Omental fat pad (tissue), 4 donors: ENCODE results near the gene DCAF6. TPM values are rescaled to one million over a fixed set of nuclear protein-coding genes. Genes with fewer than 3 reads are reported as not detected.

ENCODE experiments used
- ATAC-seq: fragments of 150-250 bp; one replicate; pipeline ENCODE4 v1.9.1; 2016; ENCODE audit warnings: mild to moderate bottlenecking, moderate library complexity; ENCODE audit not compliant: low FRiP score
- DNase-seq: peaks from one replicate; pipeline ENCODE4 v3.0.0-alpha.2; 2019; ENCODE audit warnings: low spot score
- CTCF ChIP-seq, 3 donors: fragments of 450-650 bp; IDR thresholded peaks; one replicate each; pipeline ENCODE4 v1.5.1; 2016 to 2017; ENCODE audit warnings: antibody characterized with exemption in 3 of 3, mild to moderate bottlenecking in 3 of 3, moderate library complexity in 2 of 3
- total RNA-seq, 4 donors: library from RNA; depleted of rRNA; stranded (reverse); fragments of >200 nt; gene quantifications; one replicate each; pipeline ENCODE4 v1.1.0, GENCODE V29; 2016

DCAF6 gene
- total RNA-seq, 4 donors from 2014 or later: 57.2 to 98.4 (median 75.5) TPM

- no peak for DNase-seq
- no peak for TF ChIP-seq CTCF (IDR thresholded peaks at IDR 0.05)
- no peak for ATAC-seq
Measured at GRCh38 chr1:167940264-167940663, 3.8 kb downstream of the DCAF6 start.

- no peak for TF ChIP-seq CTCF (IDR thresholded peaks at IDR 0.05)
- ATAC-seq (no peak), DNase-seq (no peak)
Measured at GRCh38 chr1:167943541-167943940, 7.1 kb downstream of the DCAF6 start.

GRCh38 chr1:167947733-167948132, 11.2 kb downstream of the DCAF6 start:
- TF ChIP-seq CTCF (IDR thresholded peaks at IDR 0.05): no peak
- no peak for DNase-seq
- ATAC-seq: no peak

GRCh38 chr1:167949785-167950184, 13.3 kb downstream of the DCAF6 start:
- no peak for TF ChIP-seq CTCF (IDR thresholded peaks at IDR 0.05)
- ATAC-seq (no peak), DNase-seq (no peak)

GRCh38 chr1:167950569-167950968, 14.1 kb downstream of the DCAF6 start:
- DNase-seq (no peak), ATAC-seq (no peak)
- TF ChIP-seq CTCF (IDR thresholded peaks at IDR 0.05): no peak

- DNase-seq (no peak), ATAC-seq (no peak)
- no peak for TF ChIP-seq CTCF (IDR thresholded peaks at IDR 0.05)
Measured at GRCh38 chr1:167955915-167956314, 19.4 kb downstream of the DCAF6 start.

- no peak for ATAC-seq
- TF ChIP-seq CTCF (IDR thresholded peaks at IDR 0.05): no peak
- no peak for DNase-seq
Measured at GRCh38 chr1:167957710-167958109, 21.2 kb downstream of the DCAF6 start.
